ENCODE measurements around the gene CYP4X1. TPM values are rescaled to one million over a fixed set of nuclear protein-coding genes. Genes with fewer than 3 reads are reported as not detected.

The CYP4X1 gene
- total and polyA plus RNA-seq, 2 experiments from 2014 or later: 1.8 to 3.6 TPM

DNA sequence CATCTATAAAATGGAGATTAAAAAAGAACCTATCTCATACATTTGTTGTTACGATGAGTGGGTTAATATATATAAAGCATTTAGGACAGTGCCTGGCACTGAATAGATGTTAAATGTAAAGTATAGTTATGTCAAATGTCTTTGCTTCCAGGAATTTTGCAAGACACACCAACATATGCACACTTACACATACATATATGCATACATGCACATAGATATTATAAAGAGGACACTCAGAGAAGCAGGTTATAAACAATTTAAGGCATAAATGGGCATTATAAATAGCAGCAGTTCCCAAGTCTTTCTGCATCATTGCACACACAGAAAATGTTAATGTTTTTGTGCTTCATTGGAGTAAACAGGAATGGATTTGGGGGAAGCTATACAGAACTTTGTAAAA lies 13.3 kb downstream of the CYP4X1 start (continued):
- TF ChIP-seq, protein P1, sequence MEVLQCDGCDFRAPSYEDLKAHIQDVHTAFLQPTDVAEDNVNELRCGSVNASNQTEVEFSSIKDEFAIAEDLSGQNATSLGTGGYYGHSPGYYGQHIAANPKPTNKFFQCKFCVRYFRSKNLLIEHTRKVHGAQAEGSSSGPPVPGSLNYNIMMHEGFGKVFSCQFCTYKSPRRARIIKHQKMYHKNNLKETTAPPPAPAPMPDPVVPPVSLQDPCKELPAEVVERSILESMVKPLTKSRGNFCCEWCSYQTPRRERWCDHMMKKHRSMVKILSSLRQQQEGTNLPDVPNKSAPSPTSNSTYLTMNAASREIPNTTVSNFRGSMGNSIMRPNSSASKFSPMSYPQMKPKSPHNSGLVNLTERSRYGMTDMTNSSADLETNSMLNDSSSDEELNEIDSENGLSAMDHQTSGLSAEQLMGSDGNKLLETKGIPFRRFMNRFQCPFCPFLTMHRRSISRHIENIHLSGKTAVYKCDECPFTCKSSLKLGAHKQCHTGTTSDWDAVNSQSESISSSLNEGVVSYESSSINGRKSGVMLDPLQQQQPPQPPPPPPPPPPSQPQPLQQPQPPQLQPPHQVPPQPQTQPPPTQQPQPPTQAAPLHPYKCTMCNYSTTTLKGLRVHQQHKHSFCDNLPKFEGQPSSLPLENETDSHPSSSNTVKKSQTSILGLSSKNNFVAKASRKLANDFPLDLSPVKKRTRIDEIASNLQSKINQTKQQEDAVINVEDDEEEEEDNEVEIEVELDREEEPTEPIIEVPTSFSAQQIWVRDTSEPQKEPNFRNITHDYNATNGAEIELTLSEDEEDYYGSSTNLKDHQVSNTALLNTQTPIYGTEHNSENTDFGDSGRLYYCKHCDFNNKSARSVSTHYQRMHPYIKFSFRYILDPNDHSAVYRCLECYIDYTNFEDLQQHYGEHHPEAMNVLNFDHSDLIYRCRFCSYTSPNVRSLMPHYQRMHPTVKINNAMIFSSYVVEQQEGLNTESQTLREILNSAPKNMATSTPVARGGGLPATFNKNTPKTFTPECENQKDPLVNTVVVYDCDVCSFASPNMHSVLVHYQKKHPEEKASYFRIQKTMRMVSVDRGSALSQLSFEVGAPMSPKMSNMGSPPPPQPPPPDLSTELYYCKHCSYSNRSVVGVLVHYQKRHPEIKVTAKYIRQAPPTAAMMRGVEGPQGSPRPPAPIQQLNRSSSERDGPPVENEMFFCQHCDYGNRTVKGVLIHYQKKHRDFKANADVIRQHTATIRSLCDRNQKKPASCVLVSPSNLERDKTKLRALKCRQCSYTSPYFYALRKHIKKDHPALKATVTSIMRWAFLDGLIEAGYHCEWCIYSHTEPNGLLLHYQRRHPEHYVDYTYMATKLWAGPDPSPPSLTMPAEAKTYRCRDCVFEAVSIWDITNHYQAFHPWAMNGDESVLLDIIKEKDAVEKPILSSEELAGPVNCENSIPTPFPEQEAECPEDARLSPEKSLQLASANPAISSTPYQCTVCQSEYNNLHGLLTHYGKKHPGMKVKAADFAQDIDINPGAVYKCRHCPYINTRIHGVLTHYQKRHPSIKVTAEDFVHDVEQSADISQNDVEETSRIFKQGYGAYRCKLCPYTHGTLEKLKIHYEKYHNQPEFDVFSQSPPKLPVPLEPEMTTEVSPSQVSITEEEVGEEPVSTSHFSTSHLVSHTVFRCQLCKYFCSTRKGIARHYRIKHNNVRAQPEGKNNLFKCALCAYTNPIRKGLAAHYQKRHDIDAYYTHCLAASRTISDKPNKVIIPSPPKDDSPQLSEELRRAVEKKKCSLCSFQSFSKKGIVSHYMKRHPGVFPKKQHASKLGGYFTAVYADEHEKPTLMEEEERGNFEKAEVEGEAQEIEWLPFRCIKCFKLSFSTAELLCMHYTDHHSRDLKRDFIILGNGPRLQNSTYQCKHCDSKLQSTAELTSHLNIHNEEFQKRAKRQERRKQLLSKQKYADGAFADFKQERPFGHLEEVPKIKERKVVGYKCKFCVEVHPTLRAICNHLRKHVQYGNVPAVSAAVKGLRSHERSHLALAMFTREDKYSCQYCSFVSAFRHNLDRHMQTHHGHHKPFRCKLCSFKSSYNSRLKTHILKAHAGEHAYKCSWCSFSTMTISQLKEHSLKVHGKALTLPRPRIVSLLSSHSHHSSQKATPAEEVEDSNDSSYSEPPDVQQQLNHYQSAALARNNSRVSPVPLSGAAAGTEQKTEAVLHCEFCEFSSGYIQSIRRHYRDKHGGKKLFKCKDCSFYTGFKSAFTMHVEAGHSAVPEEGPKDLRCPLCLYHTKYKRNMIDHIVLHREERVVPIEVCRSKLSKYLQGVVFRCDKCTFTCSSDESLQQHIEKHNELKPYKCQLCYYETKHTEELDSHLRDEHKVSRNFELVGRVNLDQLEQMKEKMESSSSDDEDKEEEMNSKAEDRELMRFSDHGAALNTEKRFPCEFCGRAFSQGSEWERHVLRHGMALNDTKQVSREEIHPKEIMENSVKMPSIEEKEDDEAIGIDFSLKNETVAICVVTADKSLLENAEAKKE (CRISPR knock-in tag; IDR thresholded peaks at IDR 0.05): no peak
- TF ChIP-seq, protein P2, sequence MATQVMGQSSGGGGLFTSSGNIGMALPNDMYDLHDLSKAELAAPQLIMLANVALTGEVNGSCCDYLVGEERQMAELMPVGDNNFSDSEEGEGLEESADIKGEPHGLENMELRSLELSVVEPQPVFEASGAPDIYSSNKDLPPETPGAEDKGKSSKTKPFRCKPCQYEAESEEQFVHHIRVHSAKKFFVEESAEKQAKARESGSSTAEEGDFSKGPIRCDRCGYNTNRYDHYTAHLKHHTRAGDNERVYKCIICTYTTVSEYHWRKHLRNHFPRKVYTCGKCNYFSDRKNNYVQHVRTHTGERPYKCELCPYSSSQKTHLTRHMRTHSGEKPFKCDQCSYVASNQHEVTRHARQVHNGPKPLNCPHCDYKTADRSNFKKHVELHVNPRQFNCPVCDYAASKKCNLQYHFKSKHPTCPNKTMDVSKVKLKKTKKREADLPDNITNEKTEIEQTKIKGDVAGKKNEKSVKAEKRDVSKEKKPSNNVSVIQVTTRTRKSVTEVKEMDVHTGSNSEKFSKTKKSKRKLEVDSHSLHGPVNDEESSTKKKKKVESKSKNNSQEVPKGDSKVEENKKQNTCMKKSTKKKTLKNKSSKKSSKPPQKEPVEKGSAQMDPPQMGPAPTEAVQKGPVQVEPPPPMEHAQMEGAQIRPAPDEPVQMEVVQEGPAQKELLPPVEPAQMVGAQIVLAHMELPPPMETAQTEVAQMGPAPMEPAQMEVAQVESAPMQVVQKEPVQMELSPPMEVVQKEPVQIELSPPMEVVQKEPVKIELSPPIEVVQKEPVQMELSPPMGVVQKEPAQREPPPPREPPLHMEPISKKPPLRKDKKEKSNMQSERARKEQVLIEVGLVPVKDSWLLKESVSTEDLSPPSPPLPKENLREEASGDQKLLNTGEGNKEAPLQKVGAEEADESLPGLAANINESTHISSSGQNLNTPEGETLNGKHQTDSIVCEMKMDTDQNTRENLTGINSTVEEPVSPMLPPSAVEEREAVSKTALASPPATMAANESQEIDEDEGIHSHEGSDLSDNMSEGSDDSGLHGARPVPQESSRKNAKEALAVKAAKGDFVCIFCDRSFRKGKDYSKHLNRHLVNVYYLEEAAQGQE (IDR thresholded peaks at IDR 0.05; ENCODE audit: unreplicated experiment): no peak

DNA sequence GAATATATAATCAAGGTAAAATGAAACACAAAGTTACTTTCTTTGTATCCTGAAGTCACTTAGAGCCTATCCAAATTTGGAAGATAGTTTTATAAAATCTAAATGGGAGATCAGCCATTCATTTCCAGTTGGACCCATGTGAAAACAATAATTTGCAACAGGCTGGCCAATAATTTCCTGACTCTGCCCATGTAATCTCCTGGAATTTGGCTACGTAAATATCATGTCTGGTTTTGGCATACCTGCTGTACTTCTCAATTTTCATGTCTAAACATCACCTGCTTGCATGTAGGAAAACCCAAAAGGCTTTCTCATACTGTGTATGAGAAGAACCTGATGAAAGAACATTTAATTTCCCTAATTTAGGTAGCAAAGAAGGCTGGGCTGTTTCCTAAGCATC lies 35.9 kb downstream of the CYP4X1 start:
- no peak for DNase-seq (ENCODE audit: low spot score)
- Histone ChIP-seq H3K4me3 (no peak overlapping the region), H3K4me2 (no peak overlapping the region), H3F3A (replicated peaks; ENCODE audit: low read depth) (no peaks in the 10 kb centered on the region), H2AFZ (no peak overlapping the region), H3K27ac (ENCODE audit: low read depth) (no peak overlapping the region), H4K20me1 (replicated peaks; ENCODE audit: insufficient read depth) (no peaks in the 10 kb centered on the region), H3K9me2 (ENCODE audit: insufficient read depth) (no peaks in the 10 kb centered on the region; the same call in 1 of the 2 replicates), H3K79me2 (replicated peaks; ENCODE audit: insufficient read depth) (no peaks in the 10 kb centered on the region), H3K36me3 (ENCODE audit: insufficient read depth) (no peaks in the 10 kb centered on the region), H3K4me1 (ENCODE audit: insufficient read depth) (no peaks in the 10 kb centered on the region), H3K27me3 (ENCODE audit: insufficient read depth) (no peaks in the 10 kb centered on the region)
- no peak overlapping the region for H3K27ac Mint-ChIP-seq
- H3K9me3 Mint-ChIP-seq: peaks cover 14% of the 10 kb centered on the region
- no peak overlapping the region for H3K4me3 Mint-ChIP-seq
- no peak for TF ChIP-seq EZH2 (IDR thresholded peaks at IDR 0.05; ENCODE audit: low read depth, unreplicated experiment)
- H3K4me1 Mint-ChIP-seq: no peaks in the 10 kb centered on the region
- no peaks in the 10 kb centered on the region for H3K36me3 Mint-ChIP-seq (ENCODE audit: low read depth)
- ATAC-seq: no peak
- H3K27me3 Mint-ChIP-seq (ENCODE audit: insufficient read depth, low read depth, poor library complexity): no peaks in the 10 kb centered on the region
